ENCODE results near the gene TYW1. TPM values are rescaled to one million over a fixed set of nuclear protein-coding genes. Genes with fewer than 3 reads are reported as not detected.
"Not testable (repeated sequence)": the region's sequence is repeated elsewhere in the genome, so short reads cannot be mapped to it uniquely, and the experiment has no call there.

Gene TYW1
- total RNA-seq, 2 experiments from 2014 or later, result 13.4 to 18.5 TPM

DNA sequence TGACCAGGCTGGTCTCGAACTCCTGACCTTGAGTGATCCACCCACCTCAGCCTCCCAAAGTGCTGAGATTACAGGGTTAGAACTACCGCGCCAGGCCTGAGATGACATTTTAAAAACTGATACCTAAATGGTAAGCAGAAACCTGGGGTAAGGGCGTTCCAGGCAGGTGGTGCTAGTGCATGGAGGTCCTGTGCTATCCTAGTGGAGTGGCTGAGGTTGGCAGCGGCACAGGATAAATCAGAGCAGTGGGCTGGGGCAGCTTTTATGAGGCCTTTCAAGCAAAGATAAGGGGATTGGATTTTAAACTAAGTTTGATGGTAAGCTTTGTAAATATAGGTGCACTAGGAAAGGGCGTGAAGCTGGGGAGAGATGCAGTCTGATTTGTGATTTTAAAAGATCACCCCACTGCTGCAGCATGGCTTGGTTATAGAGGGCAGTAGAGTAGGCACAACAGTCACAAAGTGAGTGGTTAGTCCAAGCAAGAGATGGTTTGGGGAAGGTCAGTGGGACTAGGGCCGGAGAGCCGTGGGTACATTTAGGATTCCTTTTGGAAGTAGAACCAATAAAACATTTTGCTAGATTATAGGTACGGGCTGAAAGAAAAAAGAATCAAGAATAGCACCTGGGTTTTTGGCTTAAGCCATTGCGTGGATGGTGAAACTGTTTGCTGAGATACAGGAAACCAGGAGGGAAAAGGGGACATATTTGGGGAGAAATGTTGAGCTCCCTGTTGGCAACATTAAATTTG, 188.5 kb downstream of the TYW1 start:
- Mint-ChIP-seq H3K4me1 (peaks cover 13% of the 10 kb centered on the region), H3K27ac (peak overlapping the region; percentile 67)
- H3K36me3 Mint-ChIP-seq; DNase-seq; CTCF ChIA-PET; ATAC-seq; H3K9me3 Mint-ChIP-seq (ENCODE audit: low read depth); H3K4me3 Mint-ChIP-seq; H3K27me3 Mint-ChIP-seq: not testable (repeated sequence)

DNA sequence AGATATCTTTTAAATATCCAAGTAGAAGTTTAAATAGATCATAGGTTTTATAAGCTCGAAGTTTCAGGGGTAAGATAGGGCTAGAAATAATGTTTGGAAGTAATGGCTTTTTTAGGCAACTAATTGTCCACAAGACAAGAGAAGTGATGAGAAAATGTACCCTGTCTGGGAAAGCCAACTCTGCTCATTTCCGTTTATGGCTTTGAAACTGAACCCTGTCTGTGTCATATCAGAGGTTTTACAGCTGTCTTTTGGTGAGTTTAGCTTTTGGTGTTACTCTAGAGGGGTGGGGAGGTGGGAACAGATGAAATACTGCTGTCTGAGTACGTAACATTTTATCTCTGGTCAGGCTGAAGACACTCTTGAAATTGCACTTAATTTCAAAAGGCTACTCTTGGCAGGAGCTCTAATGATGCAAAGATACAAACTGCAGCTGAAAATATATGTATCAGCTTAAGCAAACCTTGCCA, 189.1 kb downstream of the TYW1 start:
- Mint-ChIP-seq H3K4me1 (peaks cover 19% of the 10 kb centered on the region), H3K27ac (peak overlapping the region; percentile 67)
- H3K9me3 Mint-ChIP-seq (ENCODE audit: low read depth); CTCF ChIA-PET; DNase-seq; H3K4me3 Mint-ChIP-seq; H3K27me3 Mint-ChIP-seq; H3K36me3 Mint-ChIP-seq: not testable (repeated sequence)
- peak; percentile 75 for ATAC-seq

DNA sequence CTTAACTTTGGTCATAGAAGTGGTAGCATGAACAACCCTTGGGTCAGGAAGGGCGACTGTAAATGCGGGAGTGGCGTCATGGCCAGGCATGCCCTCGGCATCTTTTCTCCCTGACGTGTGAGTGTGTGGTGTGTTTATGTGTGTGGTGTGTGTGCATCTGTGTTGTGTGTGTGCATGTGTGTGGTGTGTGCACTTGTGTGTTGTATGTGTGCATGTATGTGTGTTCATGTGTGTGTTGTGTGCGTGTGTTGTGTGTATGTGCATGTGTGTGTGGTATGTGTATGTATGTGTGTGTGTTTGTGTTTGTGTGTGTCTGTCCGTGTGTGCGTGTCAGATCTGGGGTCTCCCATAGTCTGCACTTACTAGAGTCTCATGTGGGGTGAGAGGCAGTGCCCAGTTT, 192.5 kb downstream of the TYW1 start:
- ATAC-seq, DNase-seq: not testable (repeated sequence)

DNA sequence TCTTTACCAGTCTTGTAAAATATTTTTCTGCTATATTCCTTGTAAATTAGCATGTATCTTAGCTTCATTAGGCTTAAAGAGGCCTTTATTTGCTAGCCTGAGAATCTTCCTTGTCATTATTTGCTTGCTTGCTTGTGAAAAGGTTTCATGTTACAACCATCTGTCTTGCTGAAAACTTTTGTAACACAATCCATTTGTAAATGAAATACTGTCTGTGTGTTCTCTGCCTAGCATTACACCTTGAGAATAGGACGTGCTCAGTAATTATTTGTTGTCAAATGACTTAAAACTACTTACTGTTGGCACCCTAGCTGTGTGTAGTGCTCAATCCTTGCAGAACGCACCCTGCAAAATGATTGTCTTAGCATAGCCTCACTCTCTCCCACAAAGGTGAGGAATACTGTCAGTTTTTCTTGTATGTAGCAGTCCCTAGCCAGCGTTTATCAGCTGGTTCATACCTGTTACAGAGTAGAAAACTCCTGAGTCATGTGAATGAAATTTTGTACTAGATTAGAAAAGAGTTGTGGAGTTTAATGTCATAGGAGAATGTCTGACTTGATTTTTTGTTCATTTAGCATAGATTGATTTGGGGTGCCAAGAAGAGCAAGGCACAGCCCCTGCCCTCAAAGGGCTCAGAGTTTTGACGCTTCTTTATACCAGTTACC, 193.3 kb downstream of the TYW1 start:
- H3K9me3 Mint-ChIP-seq (ENCODE audit: low read depth); H3K27ac Mint-ChIP-seq; H3K4me3 Mint-ChIP-seq; H3K27me3 Mint-ChIP-seq; H3K36me3 Mint-ChIP-seq; DNase-seq; ATAC-seq; CTCF ChIA-PET: not testable (repeated sequence)
- peaks cover 41% of the 10 kb centered on the region for H3K4me1 Mint-ChIP-seq

More for the DNA sequence above, 192.5 kb downstream of the TYW1 start:
- H3K4me3 Mint-ChIP-seq; CTCF ChIA-PET; H3K27me3 Mint-ChIP-seq; H3K27ac Mint-ChIP-seq; H3K9me3 Mint-ChIP-seq (ENCODE audit: low read depth); H3K36me3 Mint-ChIP-seq: not testable (repeated sequence)
- peaks cover 45% of the 10 kb centered on the region for H3K4me1 Mint-ChIP-seq

GRCh38 chr7:67191002-67191720, 194.5 kb downstream of the TYW1 start:
- peaks cover 12% of the 10 kb centered on the region for H3K36me3 Mint-ChIP-seq
- CTCF ChIA-PET; H3K27me3 Mint-ChIP-seq; H3K9me3 Mint-ChIP-seq (ENCODE audit: low read depth); DNase-seq; H3K4me3 Mint-ChIP-seq: not testable (repeated sequence)
- H3K27ac Mint-ChIP-seq, result peak overlapping the region; percentile 57
- H3K4me1 Mint-ChIP-seq, result peaks cover 37% of the 10 kb centered on the region
- peak; percentile 13 for ATAC-seq

GRCh38 chr7:67192123-67192702, 195.6 kb downstream of the TYW1 start:
- CTCF ChIA-PET; H3K9me3 Mint-ChIP-seq (ENCODE audit: low read depth); H3K27ac Mint-ChIP-seq; H3K27me3 Mint-ChIP-seq; DNase-seq; ATAC-seq: not testable (repeated sequence)
- H3K4me1 Mint-ChIP-seq, result peaks cover 37% of the 10 kb centered on the region
- peak overlapping the region; percentile 34 for H3K4me3 Mint-ChIP-seq
- H3K36me3 Mint-ChIP-seq, result peaks cover 20% of the 10 kb centered on the region

DNA sequence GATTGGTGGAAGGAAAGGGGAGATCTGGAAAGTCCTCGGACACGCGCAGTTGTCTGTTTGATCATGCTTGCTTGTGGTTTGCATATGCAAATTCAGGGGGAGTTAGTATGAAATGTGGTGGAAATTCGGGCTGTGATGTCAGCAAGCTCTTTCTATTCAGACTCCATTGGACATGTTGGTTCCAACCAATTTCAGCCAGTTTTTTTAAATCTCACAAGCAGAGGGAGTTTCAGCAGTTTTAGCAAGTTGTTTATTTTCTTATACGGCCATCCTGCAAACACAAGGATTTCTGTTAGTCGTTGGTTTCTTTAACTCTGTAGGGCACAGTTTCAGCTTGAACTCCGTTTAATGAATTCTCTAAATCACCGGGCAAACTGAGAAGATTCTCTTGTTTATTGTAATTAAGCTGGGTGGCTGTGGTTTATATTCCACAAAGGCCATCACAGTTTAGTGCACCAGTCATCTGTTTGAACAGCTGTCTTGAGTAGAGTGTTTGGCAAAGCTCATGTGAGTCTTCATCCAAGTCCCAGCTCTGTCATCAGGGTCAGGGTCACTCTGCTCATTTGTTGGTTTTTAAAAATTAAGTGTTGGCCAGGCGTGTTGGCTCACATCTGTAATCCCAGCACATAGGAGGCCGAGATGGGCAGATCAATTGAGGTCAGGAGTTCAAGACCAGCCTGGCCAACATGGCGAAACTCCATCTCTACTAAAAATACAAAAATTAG, 196.4 kb downstream of the TYW1 start:
- CTCF ChIA-PET; H3K9me3 Mint-ChIP-seq (ENCODE audit: low read depth); DNase-seq: not testable (repeated sequence)

GRCh38 chr7:67196176-67196575, 199.5 kb downstream of the TYW1 start:
- H3K4me3 Mint-ChIP-seq; H3K27me3 Mint-ChIP-seq; CTCF ChIA-PET; H3K27ac Mint-ChIP-seq; ATAC-seq; DNase-seq; H3K9me3 Mint-ChIP-seq (ENCODE audit: low read depth): not testable (repeated sequence)
- peaks cover 36% of the 10 kb centered on the region for H3K36me3 Mint-ChIP-seq
- peaks cover 25% of the 10 kb centered on the region for H3K4me1 Mint-ChIP-seq

More for the DNA sequence above, 196.4 kb downstream of the TYW1 start:
- H3K36me3 Mint-ChIP-seq, result peaks cover 22% of the 10 kb centered on the region
- H3K27me3 Mint-ChIP-seq, H3K4me3 Mint-ChIP-seq, ATAC-seq: not testable (repeated sequence)
- peak overlapping the region; percentile 12 for H3K27ac Mint-ChIP-seq
- peaks cover 37% of the 10 kb centered on the region for H3K4me1 Mint-ChIP-seq

DNA sequence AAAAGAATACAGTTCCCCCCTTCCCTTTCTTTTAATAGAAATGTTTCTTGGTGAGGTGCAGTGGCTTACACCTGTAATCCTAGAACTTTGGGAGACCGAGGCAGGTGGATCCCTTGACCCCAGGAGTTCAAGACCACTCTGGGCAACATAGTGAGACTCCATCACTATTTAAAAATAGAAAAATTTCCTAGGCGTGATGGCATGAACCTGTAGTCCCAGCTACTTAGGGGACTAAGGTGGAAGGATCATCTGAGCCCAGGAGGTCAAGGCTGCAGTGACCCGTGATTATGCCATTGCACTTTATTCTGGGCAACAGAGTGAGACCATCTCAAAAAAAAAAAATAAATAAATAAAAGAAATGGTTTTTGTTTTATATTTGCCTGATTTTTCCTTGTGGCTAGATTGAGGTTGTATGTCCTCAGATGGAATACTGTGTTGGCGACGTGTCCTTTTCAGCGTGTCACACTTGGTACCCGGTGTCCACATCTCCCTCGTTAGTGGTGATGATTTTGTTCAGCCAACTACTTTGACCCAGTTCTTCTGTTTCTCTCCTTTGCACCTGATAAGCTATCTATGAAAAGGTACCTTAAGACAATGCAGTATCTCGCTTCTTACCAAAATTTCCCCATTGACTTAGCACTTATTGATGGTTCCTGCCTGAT, 202.4 kb downstream of the TYW1 start:
- peaks cover 31% of the 10 kb centered on the region for H3K36me3 Mint-ChIP-seq
- H3K9me3 Mint-ChIP-seq (ENCODE audit: low read depth); ATAC-seq; H3K4me3 Mint-ChIP-seq; H3K27ac Mint-ChIP-seq; DNase-seq; H3K27me3 Mint-ChIP-seq; CTCF ChIA-PET; H3K4me1 Mint-ChIP-seq: not testable (repeated sequence)

- DNase-seq; ATAC-seq; H3K4me1 Mint-ChIP-seq; CTCF ChIA-PET; H3K27ac Mint-ChIP-seq; H3K9me3 Mint-ChIP-seq (ENCODE audit: low read depth); H3K4me3 Mint-ChIP-seq; H3K27me3 Mint-ChIP-seq: not testable (repeated sequence)
- H3K36me3 Mint-ChIP-seq, result peaks cover 14% of the 10 kb centered on the region
These were observed 209.1 kb downstream of the TYW1 start for GRCh38 chr7:67205772-67206171.

GRCh38 chr7:67206452-67206851, 209.8 kb downstream of the TYW1 start:
- DNase-seq (no peak), ATAC-seq (no peak)
- CTCF ChIA-PET, result no interaction called here
- Mint-ChIP-seq H3K9me3 (ENCODE audit: low read depth) (peaks cover 3% of the 10 kb centered on the region), H3K36me3 (peaks cover 15% of the 10 kb centered on the region), H3K4me3 (no peak overlapping the region), H3K27me3 (no peaks in the 10 kb centered on the region), H3K27ac (no peak overlapping the region), H3K4me1 (no peaks in the 10 kb centered on the region)

GRCh38 chr7:67208656-67209055, 212.0 kb downstream of the TYW1 start:
- H3K36me3 Mint-ChIP-seq, result peaks cover 22% of the 10 kb centered on the region
- not testable (repeated sequence) for H3K4me1 Mint-ChIP-seq; DNase-seq; ATAC-seq; H3K27me3 Mint-ChIP-seq; H3K27ac Mint-ChIP-seq; H3K9me3 Mint-ChIP-seq (ENCODE audit: low read depth); H3K4me3 Mint-ChIP-seq
- CTCF ChIA-PET, result interaction anchor here (1.3 kb wide), 1 partner anchor 168 kb away, joined by 3 read pairs; no protein-coding TSS in a partner anchor

Data from activated CD8-positive, alpha-beta memory T cell treated with anti-CD3 and anti-CD28 coated beads, Interleukin-2, amount 10 ng/mL, durations not matched to agents 7 days and 5 days (primary cell).